Central memory CD8-positive, alpha-beta T cell (primary cell): ENCODE measurements around the gene PEX14.
"Not testable (repeated sequence)": the region's sequence is repeated elsewhere in the genome, so short reads cannot be mapped to it uniquely, and the experiment has no call there.

Experiments
- ATAC-seq: fragments of 150-1000 bp; cut with Tn5 transposase; replicated peaks from 2 replicates; pipeline ENCODE4 v1.10.0; 2022; ENCODE audit warnings: mild to moderate bottlenecking, moderate FRiP score, moderate number of reproducible peaks; ENCODE audit not compliant: poor library complexity, severe bottlenecking; ENCODE audit errors: extremely low read depth
- DNase-seq, 2 donors: peaks; one replicate each; pipeline ENCODE4 v3.0.0; 2021; ENCODE audit warnings: low spot score in 2 of 2
- H3K27ac Mint-ChIP-seq: one replicate; pipeline ENCODE4 v1.8.0; 2022; ENCODE audit warnings: low read depth, mild to moderate bottlenecking, moderate library complexity, mixed read lengths
- H3K27me3 Mint-ChIP-seq: one replicate; pipeline ENCODE4 v1.8.0; 2022; ENCODE audit warnings: mixed read lengths
- H3K36me3 Mint-ChIP-seq: one replicate; pipeline ENCODE4 v1.8.0; 2022; ENCODE audit warnings: mild to moderate bottlenecking, moderate library complexity, mixed read lengths; ENCODE audit not compliant: insufficient read depth
- H3K4me1 Mint-ChIP-seq: one replicate; pipeline ENCODE4 v1.8.0; 2022; ENCODE audit warnings: mixed read lengths
- H3K4me3 Mint-ChIP-seq: one replicate; pipeline ENCODE4 v1.8.0; 2022; ENCODE audit warnings: mild to moderate bottlenecking, moderate library complexity, mixed read lengths
- H3K9me3 Mint-ChIP-seq: one replicate; pipeline ENCODE4 v1.8.0; 2022; ENCODE audit warnings: mixed read lengths

PEX14 gene

GRCh38 chr1:10474613-10475507 lies at the start of gene PEX14:
Gene PEX14, plus strand, starts transcription at chr1:10474950. Its CDS starts 17 bp downstream, at chr1:10474967.
- Mint-ChIP-seq H3K36me3 (peaks cover 12% of the 10 kb centered on the region), H3K4me1 (peaks cover 45% of the 10 kb centered on the region), H3K9me3 (no peaks in the 10 kb centered on the region), H3K27me3 (no peaks in the 10 kb centered on the region), H3K4me3 (peak within 1 kb of the TSS; percentile 97), H3K27ac (peak within 1 kb of the TSS; percentile 87)
- DNase-seq = peak; percentile 66 to 74
- ATAC-seq = peak; percentile 81

- not testable (repeated sequence) for H3K27me3 Mint-ChIP-seq, ATAC-seq, H3K27ac Mint-ChIP-seq, H3K36me3 Mint-ChIP-seq, DNase-seq, H3K9me3 Mint-ChIP-seq, H3K4me3 Mint-ChIP-seq, H3K4me1 Mint-ChIP-seq
Measured at GRCh38 chr1:10425826-10426534, 48.8 kb upstream of the PEX14 start.

- not testable (repeated sequence) for H3K4me3 Mint-ChIP-seq, H3K4me1 Mint-ChIP-seq, ATAC-seq, H3K9me3 Mint-ChIP-seq, H3K27me3 Mint-ChIP-seq, H3K27ac Mint-ChIP-seq, DNase-seq, H3K36me3 Mint-ChIP-seq
Measured at GRCh38 chr1:10426535-10426848, 48.3 kb upstream of the PEX14 start.

GRCh38 chr1:10428984-10429383 lies 45.8 kb upstream of the PEX14 start:
- Mint-ChIP-seq H3K4me3 (peak overlapping the region; percentile 89), H3K9me3 (no peaks in the 10 kb centered on the region), H3K27ac (no peak overlapping the region), H3K36me3 (peaks cover 10% of the 10 kb centered on the region), H3K27me3 (no peaks in the 10 kb centered on the region), H3K4me1 (peaks cover 8% of the 10 kb centered on the region)
- no peak for ATAC-seq
- no peak for DNase-seq

- H3K9me3 Mint-ChIP-seq = no peaks in the 10 kb centered on the region
- H3K4me3 Mint-ChIP-seq = peak overlapping the region; percentile 89
- peak; percentile 8 for ATAC-seq
- no peaks in the 10 kb centered on the region for H3K27me3 Mint-ChIP-seq
- H3K27ac Mint-ChIP-seq = peak overlapping the region; percentile 80
- no peak for DNase-seq
- H3K36me3 Mint-ChIP-seq = peaks cover 10% of the 10 kb centered on the region
- H3K4me1 Mint-ChIP-seq = peaks cover 8% of the 10 kb centered on the region
Measured at GRCh38 chr1:10429868-10430215, 44.9 kb upstream of the PEX14 start.

- Mint-ChIP-seq H3K4me1 (peaks cover 8% of the 10 kb centered on the region), H3K27ac (peak within 1 kb of the TSS; percentile 80), H3K36me3 (peaks cover 10% of the 10 kb centered on the region), H3K9me3 (no peaks in the 10 kb centered on the region), H3K4me3 (peak within 1 kb of the TSS; percentile 89), H3K27me3 (no peaks in the 10 kb centered on the region)
- ATAC-seq = peak; percentile 81
- DNase-seq = peak; percentile 76 to 84
Measured at GRCh38 chr1:10430216-10431069, 44.3 kb upstream of the PEX14 start, which contains the start of gene CENPS. Gene CENPS, plus strand, starts transcription at chr1:10430433. Its CDS starts 85 bp downstream, at chr1:10430518.

- Mint-ChIP-seq H3K4me3 (peak overlapping the region; percentile 89), H3K4me1 (peaks cover 8% of the 10 kb centered on the region), H3K27me3 (no peaks in the 10 kb centered on the region), H3K36me3 (peaks cover 10% of the 10 kb centered on the region), H3K27ac (peak overlapping the region; percentile 80), H3K9me3 (no peaks in the 10 kb centered on the region)
- DNase-seq (no peak), ATAC-seq (peak; percentile 3)
Measured at GRCh38 chr1:10431070-10431730, 43.5 kb upstream of the PEX14 start.

GRCh38 chr1:10432910-10433700 lies 41.6 kb upstream of the PEX14 start:
- DNase-seq (no peak), ATAC-seq (no peak)
- peaks cover 8% of the 10 kb centered on the region for H3K4me1 Mint-ChIP-seq
- H3K9me3 Mint-ChIP-seq = no peaks in the 10 kb centered on the region
- no peaks in the 10 kb centered on the region for H3K27me3 Mint-ChIP-seq
- H3K4me3 Mint-ChIP-seq = no peak overlapping the region
- H3K36me3 Mint-ChIP-seq = peaks cover 11% of the 10 kb centered on the region
- no peak overlapping the region for H3K27ac Mint-ChIP-seq

GRCh38 chr1:10433790-10434189 lies 41.0 kb upstream of the PEX14 start:
- H3K4me3 Mint-ChIP-seq = no peak overlapping the region
- no peak overlapping the region for H3K27ac Mint-ChIP-seq
- no peaks in the 10 kb centered on the region for H3K9me3 Mint-ChIP-seq
- DNase-seq (no peak), ATAC-seq (no peak)
- H3K4me1 Mint-ChIP-seq = peaks cover 8% of the 10 kb centered on the region
- H3K27me3 Mint-ChIP-seq = no peaks in the 10 kb centered on the region
- H3K36me3 Mint-ChIP-seq = peaks cover 11% of the 10 kb centered on the region

- no peak for ATAC-seq
- no peak for DNase-seq
- Mint-ChIP-seq H3K27me3 (no peaks in the 10 kb centered on the region), H3K9me3 (no peaks in the 10 kb centered on the region), H3K36me3 (peaks cover 11% of the 10 kb centered on the region), H3K27ac (no peak overlapping the region), H3K4me1 (peaks cover 8% of the 10 kb centered on the region), H3K4me3 (no peak overlapping the region)
Measured at GRCh38 chr1:10434590-10434989, 40.2 kb upstream of the PEX14 start.

- H3K4me3 Mint-ChIP-seq = no peak overlapping the region
- peaks cover 1% of the 10 kb centered on the region for H3K36me3 Mint-ChIP-seq
- no peaks in the 10 kb centered on the region for H3K9me3 Mint-ChIP-seq
- ATAC-seq (no peak), DNase-seq (no peak)
- no peaks in the 10 kb centered on the region for H3K27me3 Mint-ChIP-seq
- H3K27ac Mint-ChIP-seq = no peak overlapping the region
- H3K4me1 Mint-ChIP-seq = no peaks in the 10 kb centered on the region
Measured at GRCh38 chr1:10437052-10437451, 37.7 kb upstream of the PEX14 start.
